AG04450 (cell line): Measurements from ENCODE around the gene ATF1. TPM values are rescaled to one million over a fixed set of nuclear protein-coding genes. Genes with fewer than 3 reads are reported as not detected.

Experiments
- CTCF ChIA-PET: fragments of 300-600, 350-600 bp; formaldehyde crosslinking; extraction: SDS; loops from one replicate; lab custom pipeline; 2022; ENCODE audit warnings: antibody characterized with exemption, inconsistent platforms; lab: Charles Lee
- POLR2A ChIA-PET: fragments of 350-600 bp; formaldehyde crosslinking; extraction: SDS; loops from one replicate; lab custom pipeline; 2021; ENCODE audit warnings: antibody characterized with exemption, inconsistent platforms; lab: Yijun Ruan, JAX
- DNase-seq: peaks from one replicate; pipeline ENCODE4 v3.0.0-alpha.2; 2011; ENCODE audit warnings: low read depth, low spot score
- H3K27ac ChIP-seq: one replicate; pipeline ENCODE4 v1.5.1; 2012; ENCODE audit warnings: low read depth, low read length, control low read depth
- H3K27me3 ChIP-seq: one replicate; pipeline ENCODE4 v1.6.0; 2012; ENCODE audit warnings: low read length; ENCODE audit not compliant: control insufficient read depth, insufficient read depth
- H3K4me3 ChIP-seq: 2 replicates; pipeline ENCODE4 v1.5.1; 2011; ENCODE audit warnings: mild to moderate bottlenecking, low read depth, low read length, control low read depth
- H3K9me3 ChIP-seq: 2 replicates; pipeline ENCODE4 v1.5.1; 2012; ENCODE audit warnings: low read length; ENCODE audit not compliant: control insufficient read depth, insufficient read depth
- polyA plus RNA-seq: library from polyadenylated mRNA; depleted of rRNA; stranded (reverse); fragments of >200 nt; gene quantifications from 2 replicates; pipeline ENCODE4 v1.2.3, GENCODE V29; 2011
- TF ChIP-seq, protein P1 (sequence below): IDR thresholded peaks from 2 replicates; pipeline ENCODE4 v1.5.1; 2011; ENCODE audit warnings: low read depth, low read length, control low read depth, inconsistent platforms

The ATF1 gene
- polyA plus RNA-seq, 1 experiment = 63.1 TPM

DNA sequence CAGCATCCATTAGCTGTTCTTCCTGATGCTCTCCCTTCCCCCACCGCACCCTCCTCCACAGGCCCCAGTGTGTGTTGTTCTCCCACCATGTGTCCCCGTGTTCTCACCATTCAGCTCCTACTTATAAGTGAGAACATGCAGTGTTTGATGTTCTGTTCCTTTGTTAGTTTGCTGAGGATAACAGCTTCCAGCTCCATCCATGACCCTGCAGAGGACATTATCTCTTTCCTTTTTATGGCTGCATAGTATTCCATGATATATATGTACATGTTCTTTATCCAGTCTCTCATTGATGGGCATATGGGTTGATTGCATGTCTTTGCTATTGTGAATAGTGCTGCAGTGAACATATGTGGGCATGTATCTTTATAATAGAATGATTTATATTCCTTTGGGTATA, 9.0 kb downstream of the ATF1 start:
- TF ChIP-seq, protein P1, sequence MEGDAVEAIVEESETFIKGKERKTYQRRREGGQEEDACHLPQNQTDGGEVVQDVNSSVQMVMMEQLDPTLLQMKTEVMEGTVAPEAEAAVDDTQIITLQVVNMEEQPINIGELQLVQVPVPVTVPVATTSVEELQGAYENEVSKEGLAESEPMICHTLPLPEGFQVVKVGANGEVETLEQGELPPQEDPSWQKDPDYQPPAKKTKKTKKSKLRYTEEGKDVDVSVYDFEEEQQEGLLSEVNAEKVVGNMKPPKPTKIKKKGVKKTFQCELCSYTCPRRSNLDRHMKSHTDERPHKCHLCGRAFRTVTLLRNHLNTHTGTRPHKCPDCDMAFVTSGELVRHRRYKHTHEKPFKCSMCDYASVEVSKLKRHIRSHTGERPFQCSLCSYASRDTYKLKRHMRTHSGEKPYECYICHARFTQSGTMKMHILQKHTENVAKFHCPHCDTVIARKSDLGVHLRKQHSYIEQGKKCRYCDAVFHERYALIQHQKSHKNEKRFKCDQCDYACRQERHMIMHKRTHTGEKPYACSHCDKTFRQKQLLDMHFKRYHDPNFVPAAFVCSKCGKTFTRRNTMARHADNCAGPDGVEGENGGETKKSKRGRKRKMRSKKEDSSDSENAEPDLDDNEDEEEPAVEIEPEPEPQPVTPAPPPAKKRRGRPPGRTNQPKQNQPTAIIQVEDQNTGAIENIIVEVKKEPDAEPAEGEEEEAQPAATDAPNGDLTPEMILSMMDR = no peak
- POLR2A ChIA-PET = no interaction called here
- Histone ChIP-seq H3K27ac (no peak overlapping the region), H3K4me3 (no peak overlapping the region), H3K9me3 (no peaks in the 10 kb centered on the region), H3K27me3 (no peaks in the 10 kb centered on the region)
- DNase-seq = no peak
- CTCF ChIA-PET = no interaction called here

DNA sequence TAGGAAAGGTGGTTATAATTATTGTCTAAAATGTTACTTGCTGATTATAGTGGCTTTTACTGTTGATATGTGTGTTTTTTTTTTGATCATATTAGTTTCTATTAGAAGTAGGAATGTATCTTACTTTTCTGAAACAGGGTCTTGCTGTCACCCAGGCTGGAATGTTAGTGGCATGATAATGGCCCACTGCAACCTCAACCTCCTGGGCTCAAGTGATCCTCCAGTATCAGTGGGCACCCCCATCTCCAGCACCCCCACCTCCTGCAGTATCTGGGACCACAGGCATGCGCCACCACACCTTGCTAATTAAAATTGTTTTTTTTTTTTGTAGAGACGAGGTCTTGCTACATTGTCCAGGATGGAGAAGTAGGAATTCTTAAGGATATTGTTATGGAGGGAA, 11.3 kb downstream of the ATF1 start:
- POLR2A ChIA-PET = no interaction called here
- no peak for DNase-seq
- Histone ChIP-seq H3K27ac (no peak overlapping the region), H3K4me3 (no peak overlapping the region), H3K27me3 (no peaks in the 10 kb centered on the region), H3K9me3 (no peaks in the 10 kb centered on the region)
- TF ChIP-seq, protein P1 = no peak
- CTCF ChIA-PET = interaction anchor here (2.2 kb wide), 1 partner anchor 10 kb away, joined by 14 read pairs; the partner anchor contains the start of gene ATF1

DNA sequence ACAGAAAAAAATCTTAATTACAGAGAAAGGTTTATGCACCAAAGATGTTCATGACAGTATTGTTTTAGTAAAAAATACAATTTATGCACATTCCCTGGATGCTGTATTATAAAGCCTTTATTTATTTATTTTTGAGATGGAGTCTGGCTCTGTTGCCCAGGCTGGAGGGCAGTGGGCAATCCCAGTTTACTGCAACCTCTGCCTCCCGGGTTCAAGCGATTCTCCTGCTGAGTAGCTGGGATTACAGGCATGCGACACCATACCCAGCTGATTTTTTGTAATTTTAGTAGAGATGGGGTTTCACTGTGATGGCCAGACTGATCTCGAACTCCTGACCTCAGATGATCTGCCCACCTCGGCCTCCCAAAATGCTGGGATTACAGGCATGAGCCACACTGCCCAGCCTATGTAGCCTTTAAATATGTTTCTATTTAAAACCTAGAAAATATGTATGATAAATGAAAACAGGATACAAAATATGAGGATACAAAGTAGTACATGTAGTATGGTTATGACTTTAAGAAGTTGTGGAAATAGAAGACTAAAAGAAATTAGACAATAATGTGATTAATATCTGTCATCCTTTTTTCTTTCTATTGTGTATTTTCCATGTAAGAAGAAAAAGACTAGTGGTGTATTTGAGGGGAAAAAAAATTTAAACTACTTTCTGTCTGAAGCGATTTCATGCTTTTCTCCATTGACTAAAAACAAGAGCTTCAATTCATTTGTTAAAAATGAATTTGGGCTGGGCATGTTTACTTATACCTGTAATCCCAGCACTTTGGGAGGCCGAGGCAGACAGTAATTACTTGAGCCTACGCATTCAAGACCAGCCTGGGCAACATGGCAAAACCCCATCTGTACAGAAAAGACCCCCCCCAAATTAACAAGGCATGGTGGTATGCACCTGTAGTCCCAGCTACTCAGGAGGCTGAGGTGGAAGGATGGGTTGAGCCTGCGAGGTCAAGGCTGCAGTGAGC, 13.1 kb downstream of the ATF1 start:
- DNase-seq = no peak
- Histone ChIP-seq H3K9me3 (no peaks in the 10 kb centered on the region), H3K4me3 (no peak overlapping the region), H3K27ac (no peak overlapping the region), H3K27me3 (no peaks in the 10 kb centered on the region)
- POLR2A ChIA-PET = no interaction called here
- CTCF ChIA-PET = interaction anchor here (1.0 kb wide), 1 partner anchor 12 kb away, joined by 6 read pairs; no protein-coding TSS in a partner anchor
- TF ChIP-seq, protein P1 = no peak

DNA sequence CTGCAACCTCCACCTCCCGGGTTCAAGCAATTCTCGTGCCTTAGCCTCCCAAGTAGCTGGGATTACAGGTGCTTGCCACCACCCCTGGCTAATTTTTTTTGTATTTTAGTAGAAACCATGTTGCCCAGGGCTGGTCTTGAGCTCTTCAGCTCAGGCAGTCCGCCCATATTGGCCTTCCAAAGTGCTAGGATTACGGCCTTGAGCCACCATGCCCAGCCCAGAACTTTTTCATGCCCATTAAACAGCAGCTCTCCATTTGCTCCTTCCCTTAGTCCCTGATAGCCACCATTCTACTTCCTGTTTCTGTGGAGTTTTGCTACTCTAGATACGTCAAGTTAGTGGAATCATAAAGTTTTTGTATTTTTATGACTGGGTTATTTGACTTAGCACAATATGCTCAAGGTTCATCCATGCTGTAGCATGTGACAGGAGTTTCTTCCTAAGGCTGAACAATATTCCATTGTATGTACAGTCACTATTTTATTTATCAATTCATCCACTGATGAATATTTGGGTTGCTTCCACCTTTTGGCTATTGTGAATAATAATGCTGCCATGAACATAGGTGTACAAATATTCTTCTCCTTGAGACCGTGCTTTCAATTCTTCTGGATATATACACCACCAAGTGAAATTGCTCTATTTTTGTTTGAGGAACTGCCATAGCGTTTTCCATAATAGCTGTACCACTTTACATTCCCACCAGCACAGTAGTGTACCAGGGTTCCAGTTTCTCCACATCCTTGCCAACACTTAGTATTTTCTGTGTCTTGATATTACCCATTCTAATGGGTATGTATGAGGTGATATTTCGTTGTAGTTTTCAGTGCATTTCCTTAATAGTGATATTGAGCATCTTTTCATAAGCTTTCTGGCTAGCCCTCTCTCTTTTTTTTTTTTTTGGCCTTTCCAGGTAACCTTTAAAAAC, 15.0 kb downstream of the ATF1 start:
- Histone ChIP-seq H3K4me3 (no peak overlapping the region), H3K27ac (no peak overlapping the region), H3K27me3 (no peaks in the 10 kb centered on the region), H3K9me3 (no peaks in the 10 kb centered on the region)
- DNase-seq = no peak
- TF ChIP-seq, protein P1 = no peak
- ChIA-PET POLR2A (interaction anchor here (0.6 kb wide), 1 partner anchor 13 kb away, joined by 4 read pairs; no protein-coding TSS in a partner anchor), CTCF (interaction anchor here (0.5 to 1.0 kb wide), 2 partner anchors 14 to 244 kb away, joined by 5 to 7 read pairs; no protein-coding TSS in a partner anchor)
